Right kidney (tissue), 1 donor: Measurements from ENCODE around the gene GJC2.

Source experiments
- DNase-seq: peaks from one replicate; pipeline ENCODE4 v3.0.0-alpha.2; 2016

Gene GJC2

GRCh38 chr1:228114827-228115226 lies 34.9 kb upstream of the GJC2 start:
- no peak for DNase-seq

DNA sequence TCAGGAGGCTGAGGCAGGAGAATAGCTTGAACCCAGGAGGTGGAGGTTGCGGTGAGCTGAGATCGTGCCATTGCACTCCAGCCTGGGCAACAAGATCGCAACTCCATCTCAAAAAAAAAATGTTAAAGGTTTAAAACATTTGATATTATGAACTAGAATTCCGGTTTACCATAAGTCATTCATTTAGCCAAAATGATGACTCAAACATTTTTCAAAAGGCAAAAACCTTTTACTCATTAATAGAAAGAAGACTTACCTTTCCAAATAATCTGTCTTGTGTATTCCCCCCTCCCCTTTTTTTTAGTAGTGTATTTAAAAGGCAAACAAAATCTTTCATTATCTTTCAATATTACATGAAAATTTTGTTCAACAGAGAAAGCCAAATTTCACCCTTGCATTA lies 32.4 kb upstream of the GJC2 start:
- no peak for DNase-seq

DNA sequence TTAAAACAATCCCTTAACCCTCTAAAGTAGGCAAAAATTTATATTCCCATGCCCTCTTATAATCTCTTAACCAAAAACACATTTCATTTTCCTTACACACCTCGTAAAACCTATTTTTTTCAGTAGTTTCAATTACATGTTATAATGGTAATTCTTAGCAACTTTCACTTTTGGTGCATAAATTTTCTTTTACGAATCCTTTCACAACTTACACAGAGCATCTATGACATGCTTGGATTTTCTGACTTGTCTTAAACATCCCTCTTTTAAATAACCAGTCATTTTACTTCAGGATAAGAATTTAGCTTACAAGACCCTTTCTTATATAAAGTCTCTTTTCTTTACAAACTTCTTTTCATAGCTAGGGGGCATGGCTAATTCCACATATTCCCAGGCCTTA lies 31.7 kb upstream of the GJC2 start:
- no peak for DNase-seq

DNA sequence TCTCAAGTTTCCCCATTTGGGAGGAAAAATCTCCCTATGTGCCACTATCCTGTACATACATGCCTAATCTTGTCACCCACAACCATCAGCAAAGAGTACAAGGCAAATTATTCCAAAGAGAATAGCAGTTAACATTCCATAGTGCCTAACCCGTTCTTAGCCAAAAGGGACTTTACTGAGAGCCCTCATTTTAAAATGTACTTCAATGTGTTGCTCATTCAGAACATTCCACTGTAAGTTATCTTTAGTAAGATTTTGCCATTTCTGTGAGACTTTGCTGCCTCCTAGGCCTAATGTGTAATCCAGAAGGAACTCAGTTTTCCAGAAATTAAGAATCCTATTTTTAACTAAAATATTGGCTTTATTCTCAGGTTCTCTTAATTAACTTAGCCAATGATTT lies 29.4 kb upstream of the GJC2 start:
- DNase-seq, result no peak

DNA sequence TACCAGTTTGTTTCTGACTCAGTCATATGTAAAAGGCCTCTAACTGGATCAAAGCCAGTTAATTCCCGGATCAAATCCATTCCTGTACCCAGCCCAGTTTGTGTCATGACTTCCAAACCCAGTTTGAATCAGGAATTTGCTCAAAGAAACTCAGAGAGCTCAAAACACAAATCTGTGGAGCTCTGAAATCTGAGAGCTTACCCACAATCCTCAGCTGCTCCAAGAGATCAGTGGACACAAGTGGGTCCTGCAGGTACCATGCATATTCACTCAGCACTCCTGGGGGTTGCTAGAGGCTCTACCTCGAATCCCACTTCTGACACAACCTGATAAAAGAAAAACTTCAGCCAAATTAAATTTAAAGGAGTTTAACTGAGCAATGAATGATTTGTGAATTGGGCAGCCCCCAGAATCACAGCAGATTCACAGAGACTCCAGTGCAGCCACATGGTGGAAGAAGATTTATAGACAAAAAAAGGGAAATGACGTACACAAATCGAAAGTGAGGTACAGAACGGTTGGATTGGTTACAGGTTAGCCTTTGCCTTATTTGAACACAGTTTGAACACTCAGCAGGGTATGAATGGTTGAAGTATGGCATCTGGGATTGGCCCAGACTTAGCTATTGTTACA lies 28.8 kb upstream of the GJC2 start:
- DNase-seq, result no peak

DNA sequence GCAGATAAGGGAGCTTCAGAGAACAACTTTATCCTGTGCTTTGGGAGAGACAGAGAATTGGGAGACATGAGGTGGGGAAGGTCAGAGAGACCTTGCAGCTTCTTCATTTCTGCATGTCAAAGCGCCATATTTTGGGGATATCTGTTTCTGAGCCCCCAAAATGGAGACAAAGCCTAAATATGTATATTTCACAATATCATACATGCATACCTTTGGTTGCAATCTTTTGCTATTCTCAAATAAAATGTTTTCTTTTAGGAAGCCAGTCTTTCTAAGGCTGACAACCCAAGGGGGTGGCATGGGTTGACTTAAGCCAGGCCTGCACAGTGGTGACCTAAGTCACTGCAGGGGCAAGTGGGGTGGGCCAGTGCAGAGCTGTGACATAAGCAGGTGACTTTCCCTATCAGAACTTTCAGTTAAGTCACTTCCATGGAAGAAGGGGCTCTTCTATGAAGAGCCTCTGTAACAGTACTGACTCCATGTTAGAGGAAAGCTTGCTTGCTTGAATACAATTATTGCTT lies 26.7 kb upstream of the GJC2 start:
- no peak for DNase-seq

- DNase-seq, result no peak
Observed at GRCh38 chr1:228123505-228123904, 26.2 kb upstream of the GJC2 start.

- no peak for DNase-seq
Observed at GRCh38 chr1:228125185-228125584, 24.5 kb upstream of the GJC2 start.

DNA sequence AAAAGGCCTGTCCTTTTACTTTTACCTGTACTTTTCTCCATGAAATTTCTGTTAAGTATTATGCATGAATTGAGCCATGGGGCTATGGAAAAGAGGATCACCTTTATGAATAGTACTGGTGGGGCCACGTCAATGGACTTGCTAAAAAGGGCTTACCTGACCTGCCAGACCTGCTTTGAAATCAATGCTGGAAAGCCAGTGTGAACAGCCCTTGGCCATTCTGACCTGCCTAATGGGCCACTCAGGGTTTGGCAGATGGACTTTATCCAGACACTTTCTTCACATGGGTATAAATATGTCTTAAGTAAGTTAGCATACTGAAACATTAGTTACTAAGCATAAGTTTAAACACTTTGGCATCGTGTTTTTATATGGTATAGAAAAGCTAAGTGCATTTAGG lies 18.0 kb upstream of the GJC2 start:
- DNase-seq, result no peak

DNA sequence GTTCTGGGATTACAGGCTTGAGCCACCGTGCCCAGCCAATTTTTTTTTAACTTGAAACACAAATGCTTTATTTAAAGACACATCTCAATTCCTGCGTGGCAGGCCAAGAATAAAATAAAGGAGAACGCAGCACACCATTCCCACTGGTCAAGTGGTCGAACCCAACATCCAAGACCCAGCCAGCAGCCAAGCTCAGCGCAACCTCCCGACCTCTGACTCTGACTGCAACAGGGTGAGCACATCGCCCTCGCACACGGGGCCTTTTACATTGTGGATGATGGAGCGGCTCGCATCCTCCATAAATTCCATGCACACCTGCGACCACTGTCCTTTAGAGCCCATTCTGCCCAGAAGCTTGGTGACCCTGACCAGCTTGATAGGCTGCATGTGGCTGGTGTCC lies 15.1 kb upstream of the GJC2 start:
- DNase-seq, result no peak

GRCh38 chr1:228136901-228137300 lies 12.8 kb upstream of the GJC2 start:
- no peak for DNase-seq

- no peak for DNase-seq
Observed at GRCh38 chr1:228139406-228139930, 10.3 kb upstream of the GJC2 start.

DNA sequence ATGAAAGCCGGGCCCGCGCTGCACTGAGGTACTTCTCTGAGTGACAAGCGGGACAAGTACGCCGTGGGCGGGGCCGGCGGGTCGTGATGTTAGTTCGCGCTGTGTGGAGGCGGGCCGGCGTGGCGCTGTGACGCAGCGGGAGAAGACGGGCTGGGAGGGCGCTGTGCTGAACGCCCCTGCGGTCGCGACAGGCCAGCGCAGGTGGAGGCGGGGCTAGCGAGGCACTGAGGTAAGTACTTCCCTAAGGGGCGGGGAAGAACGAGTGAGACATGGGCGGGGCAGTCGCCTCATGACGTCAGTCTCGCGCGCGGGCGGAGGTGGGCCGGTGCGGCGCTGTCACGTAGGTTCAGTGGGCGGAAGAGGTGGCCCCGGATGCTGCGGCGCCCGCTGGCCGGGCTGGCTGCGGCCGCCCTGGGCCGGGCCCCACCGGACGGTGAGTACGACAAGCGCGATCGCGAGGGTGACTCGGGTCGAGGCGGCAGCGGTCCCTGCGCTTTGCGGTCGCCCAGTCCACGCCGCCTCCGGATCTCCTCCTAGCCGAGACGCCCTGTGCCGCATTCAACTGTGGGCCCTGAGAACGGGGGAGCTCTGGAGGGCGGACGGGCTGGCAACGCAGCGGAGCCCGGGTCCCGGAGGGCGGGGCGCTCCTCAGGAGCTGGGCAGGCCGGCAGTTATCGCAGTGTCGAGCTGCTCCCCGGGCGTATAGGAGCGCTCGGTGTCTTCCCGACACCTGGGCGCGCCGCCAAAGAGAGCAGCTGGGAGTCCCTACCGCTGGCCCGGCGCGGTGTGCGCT lies 9.6 kb upstream of the GJC2 start, which contains the start of gene GUK1:
TSS of gene GUK1 (plus strand) at position 349 of the 793 bp plus-strand sequence. CDS start at position 373, 24 bp downstream.
- peak; percentile 98 for DNase-seq

DNA sequence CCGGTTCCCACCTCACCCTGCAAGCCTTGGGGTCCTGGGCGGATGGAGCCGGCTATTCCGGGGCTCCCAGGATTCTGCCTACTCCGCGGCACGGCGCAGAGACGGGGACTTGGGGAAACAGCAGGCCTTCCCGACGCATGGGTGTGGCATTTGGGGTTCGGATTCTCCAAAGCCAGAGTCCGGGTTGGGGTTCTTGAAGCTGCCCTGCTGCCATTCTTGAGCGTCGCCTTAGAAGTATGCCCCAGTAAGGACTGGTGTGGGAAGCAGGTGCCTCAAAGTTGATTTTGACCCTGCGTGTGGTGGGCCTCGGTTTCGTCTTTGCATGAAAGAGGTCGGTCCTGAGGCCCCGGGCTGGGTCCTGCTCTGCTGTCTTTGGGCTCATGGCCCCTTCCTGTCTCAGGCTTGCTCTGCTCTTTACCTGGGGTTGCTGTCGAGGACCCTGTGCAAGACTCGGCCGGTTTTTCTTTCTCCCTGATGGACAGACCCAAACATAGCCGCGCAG lies 9.0 kb upstream of the GJC2 start:
- DNase-seq, result no peak

DNA sequence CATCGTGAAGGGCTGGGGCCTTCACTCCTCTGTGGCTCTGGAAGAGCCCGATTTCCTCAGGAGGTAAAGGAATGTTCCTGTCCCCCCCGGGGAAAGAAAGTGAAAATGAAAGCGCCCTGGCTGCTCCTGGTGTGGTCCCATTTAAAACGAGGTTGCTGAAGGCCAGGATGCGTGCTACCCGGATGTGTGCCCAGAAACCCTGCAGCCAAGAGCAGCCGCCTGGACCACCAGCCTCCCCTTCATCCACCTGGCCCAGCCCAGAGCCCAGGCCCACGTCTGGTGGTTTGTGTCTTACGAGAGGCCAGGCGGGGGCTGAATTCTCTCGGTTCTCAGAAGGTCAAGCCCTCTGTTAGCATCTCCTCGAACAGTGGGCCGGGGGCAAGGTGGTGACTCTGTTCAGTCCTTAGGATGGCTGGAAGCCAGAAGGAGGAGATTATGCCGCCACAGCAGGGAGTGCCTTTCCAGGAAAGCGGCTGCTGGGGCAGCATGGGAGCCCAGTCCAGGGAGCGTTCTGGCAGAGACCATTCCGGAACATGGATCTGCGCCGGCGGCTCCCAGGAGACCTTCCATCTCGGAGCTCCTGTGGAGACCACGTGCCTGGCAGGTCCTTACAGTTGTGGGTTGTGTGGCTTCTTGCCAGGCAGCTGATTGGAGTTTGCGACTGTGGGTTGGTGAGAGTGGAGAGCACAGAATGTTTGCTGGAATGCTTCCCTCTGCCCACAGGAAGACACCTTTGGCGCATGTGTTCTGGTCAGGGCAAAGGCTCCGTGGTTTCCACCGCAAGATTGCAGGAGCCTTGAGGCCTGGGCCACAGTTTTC lies 8.3 kb upstream of the GJC2 start:
- DNase-seq, result no peak

DNA sequence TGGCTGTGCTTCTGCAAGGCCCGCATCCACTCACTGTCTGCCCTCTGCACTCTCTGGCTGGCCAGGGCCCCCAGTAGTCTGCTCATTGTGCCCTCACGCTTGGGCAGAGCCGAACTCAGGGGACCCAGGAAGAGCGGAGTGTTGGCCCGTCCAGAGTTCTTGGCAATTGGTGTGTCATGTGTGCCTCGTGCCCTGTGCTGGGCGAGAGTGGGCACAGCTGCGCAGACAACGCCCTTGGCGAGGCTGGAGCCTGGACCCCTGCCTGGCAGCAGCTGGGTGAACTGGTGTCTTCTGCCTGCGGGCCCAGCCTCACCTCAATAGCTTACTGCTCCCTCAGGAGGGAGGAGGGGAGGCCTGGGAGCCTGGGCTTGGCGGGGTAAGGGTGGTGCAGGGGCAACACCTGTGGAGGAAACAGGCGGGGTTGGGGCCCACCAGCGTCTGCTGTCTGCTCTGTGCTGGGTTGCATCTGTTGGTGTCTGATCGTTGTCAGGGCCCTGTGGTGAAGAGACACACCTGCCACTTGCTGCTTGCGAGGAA lies 7.5 kb upstream of the GJC2 start:
- no peak for DNase-seq

DNA sequence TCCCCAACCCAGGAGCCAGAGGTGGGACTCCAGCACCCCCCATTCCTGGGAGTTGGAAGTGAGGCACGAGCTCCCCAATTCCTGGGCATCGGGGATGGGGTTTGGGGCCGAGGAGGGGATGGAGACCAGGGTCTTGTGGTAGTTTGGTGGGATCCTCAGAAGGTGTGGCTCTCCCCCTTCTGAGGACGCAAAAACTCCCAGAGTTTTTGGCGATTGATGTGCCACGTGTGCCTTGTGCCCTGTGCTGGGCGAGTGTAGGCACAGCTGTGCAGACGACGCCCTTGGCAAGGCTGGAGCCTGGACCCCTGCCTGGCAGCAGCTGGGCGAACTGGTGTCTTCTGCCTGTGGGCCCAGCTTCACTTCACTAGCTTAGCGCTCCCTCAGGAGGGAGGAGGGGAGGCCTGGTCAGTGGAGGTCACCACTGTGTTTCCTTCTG lies 7.0 kb upstream of the GJC2 start:
- no peak for DNase-seq

GRCh38 chr1:228143480-228144192 lies 6.1 kb upstream of the GJC2 start:
- DNase-seq, result no peak

GRCh38 chr1:228144193-228144992 lies 5.3 kb upstream of the GJC2 start:
- no peak for DNase-seq

GRCh38 chr1:228144993-228145343 lies 4.8 kb upstream of the GJC2 start:
- no peak for DNase-seq
